PFSK-1 (cell line): ENCODE data around the gene TTI1.

Experiments
- FOXP2 ChIP-seq: optimal IDR thresholded peaks from 2 replicates; pipeline ENCODE3; 2011; ENCODE audit warnings: borderline replicate concordance, control low read depth, inconsistent platforms; ENCODE audit not compliant: insufficient read depth; ENCODE audit errors: extremely low read length, extremely low read depth
- POLR2AphosphoS5 ChIP-seq: IDR thresholded peaks from 2 replicates; pipeline ENCODE4 v1.6.1; 2012; ENCODE audit warnings: low read depth, mild to moderate bottlenecking, control low read depth, low read length, moderate library complexity
- SIN3A ChIP-seq: IDR thresholded peaks from 2 replicates; pipeline ENCODE4 v1.6.1; 2012; ENCODE audit warnings: mild to moderate bottlenecking, low read length, moderate library complexity, borderline replicate concordance; ENCODE audit not compliant: insufficient read depth
- TAF1 ChIP-seq: IDR thresholded peaks from 2 replicates; pipeline ENCODE4 v1.6.1; 2012; ENCODE audit warnings: low read length, control low read depth, borderline replicate concordance; ENCODE audit not compliant: insufficient read depth
- TF ChIP-seq, protein P1 (sequence below), 2 experiments: IDR thresholded peaks; 2 replicates each; pipeline versions ENCODE4 v1.6.1 to v1.8.0; 2011 to 2012; ENCODE audit warnings: low read depth in 2 of 2, low read length in 2 of 2, control low read depth in 1 of 2, inconsistent platforms in 1 of 2, mild to moderate bottlenecking in 1 of 2, moderate library complexity in 1 of 2; ENCODE audit not compliant: insufficient read depth in 1 of 2

Gene TTI1

DNA sequence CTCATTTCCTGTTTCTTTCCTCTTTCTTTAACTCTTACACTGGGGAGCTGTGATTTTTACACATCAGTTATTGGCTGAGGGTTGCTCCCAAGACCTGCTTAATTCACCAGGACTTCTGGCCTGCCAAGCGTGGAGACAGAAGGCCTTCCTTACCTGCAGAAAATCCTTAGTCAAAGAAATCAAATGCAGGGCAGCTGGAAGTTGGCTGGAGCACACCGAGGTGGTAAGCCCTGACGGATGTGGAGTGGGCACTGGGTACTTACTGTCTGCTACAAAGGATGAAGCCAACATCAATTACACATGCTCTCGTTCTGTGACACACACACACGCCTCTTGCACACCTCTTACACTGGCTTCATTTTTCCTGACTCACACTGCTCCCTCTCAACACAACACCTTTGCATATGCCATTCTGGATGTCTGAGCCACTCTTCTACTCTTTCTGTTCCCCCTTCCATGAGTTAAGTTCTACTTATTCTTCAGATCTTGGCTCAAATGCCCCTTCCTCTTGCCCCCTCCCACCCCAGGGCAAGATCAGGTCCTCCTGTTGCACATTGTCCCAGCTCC, 61.6 kb downstream of the TTI1 start:
- TF ChIP-seq FOXP2 = no peak
- TF ChIP-seq, protein P1, sequence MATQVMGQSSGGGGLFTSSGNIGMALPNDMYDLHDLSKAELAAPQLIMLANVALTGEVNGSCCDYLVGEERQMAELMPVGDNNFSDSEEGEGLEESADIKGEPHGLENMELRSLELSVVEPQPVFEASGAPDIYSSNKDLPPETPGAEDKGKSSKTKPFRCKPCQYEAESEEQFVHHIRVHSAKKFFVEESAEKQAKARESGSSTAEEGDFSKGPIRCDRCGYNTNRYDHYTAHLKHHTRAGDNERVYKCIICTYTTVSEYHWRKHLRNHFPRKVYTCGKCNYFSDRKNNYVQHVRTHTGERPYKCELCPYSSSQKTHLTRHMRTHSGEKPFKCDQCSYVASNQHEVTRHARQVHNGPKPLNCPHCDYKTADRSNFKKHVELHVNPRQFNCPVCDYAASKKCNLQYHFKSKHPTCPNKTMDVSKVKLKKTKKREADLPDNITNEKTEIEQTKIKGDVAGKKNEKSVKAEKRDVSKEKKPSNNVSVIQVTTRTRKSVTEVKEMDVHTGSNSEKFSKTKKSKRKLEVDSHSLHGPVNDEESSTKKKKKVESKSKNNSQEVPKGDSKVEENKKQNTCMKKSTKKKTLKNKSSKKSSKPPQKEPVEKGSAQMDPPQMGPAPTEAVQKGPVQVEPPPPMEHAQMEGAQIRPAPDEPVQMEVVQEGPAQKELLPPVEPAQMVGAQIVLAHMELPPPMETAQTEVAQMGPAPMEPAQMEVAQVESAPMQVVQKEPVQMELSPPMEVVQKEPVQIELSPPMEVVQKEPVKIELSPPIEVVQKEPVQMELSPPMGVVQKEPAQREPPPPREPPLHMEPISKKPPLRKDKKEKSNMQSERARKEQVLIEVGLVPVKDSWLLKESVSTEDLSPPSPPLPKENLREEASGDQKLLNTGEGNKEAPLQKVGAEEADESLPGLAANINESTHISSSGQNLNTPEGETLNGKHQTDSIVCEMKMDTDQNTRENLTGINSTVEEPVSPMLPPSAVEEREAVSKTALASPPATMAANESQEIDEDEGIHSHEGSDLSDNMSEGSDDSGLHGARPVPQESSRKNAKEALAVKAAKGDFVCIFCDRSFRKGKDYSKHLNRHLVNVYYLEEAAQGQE (IDR thresholded peaks at IDR 0.05; ENCODE audit: insufficient read depth in 1 of 2, low read depth in 2 of 2, low read length in 2 of 2) = no peak
- TF ChIP-seq SIN3A = no peak
- no peak for TF ChIP-seq POLR2AphosphoS5
- TF ChIP-seq TAF1 = no peak

DNA sequence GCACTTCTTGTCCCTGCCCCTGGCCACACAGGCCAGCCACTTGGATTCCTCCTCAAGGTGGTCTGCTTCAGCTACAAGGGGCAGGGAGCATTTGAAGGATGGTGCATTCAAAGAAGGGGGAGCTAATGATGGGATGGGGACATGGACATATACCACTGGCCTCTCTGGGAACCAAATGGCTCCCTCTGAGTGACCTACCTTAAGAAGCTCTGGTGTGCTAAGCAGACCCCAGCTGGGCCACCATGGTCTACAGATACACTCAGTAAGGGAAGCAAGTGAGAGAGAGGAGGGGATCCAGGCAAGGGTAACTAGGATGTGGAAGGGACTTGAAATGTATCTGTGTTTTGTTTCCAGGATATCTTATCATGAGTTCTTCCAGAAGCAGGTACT, 62.4 kb downstream of the TTI1 start:
- TF ChIP-seq, protein P1 (IDR thresholded peaks at IDR 0.05; ENCODE audit: insufficient read depth in 1 of 2, low read depth in 2 of 2, low read length in 2 of 2) = no peak
- TF ChIP-seq POLR2AphosphoS5 (no peak), TAF1 (no peak), SIN3A (no peak), FOXP2 (no peak)

DNA sequence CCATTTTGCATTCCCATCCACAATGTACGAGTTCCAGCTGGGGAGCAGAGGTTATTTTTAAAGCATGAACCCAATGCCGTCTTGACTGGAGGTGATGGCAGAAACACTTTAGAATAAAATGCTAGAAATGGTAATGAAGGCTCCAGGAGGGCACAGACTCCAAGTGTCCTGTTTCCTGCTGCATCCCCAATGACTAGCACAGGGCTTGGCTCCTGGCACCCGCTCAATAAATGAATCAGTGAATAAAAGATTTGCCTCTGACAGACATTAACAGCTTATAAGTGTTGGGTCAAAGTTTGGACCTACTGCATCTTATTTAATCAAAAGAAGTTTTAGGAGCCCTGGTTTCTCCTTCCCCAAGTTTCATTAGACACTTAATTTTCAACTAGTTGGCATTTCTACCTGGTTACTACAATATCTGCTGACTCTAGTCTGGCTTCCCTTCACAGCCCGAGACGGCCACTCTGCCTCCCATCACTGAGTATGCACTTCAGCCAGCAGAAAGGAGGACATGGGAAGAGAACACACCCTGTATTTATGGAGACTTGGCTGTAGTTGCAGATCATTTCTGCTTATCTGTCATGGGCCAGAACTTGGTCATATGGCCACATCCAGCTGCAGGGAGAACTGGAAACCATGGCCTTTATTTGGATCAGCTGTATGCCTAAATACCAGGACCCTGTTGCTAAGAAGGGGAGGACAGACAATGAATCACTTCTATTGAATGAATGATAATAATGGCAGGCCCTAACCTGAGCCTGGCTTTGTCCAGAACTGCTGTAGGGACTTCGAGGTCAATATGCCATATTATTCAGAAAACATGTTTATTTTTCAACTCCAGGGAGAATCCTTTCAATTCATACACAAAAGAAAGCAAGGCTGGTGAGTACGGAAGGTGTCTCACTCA, 63.1 kb downstream of the TTI1 start:
- TF ChIP-seq, protein P1 (IDR thresholded peaks at IDR 0.05; ENCODE audit: insufficient read depth in 1 of 2, low read depth in 2 of 2, low read length in 2 of 2) = no peak
- TF ChIP-seq POLR2AphosphoS5 = no peak
- TF ChIP-seq TAF1 = no peak
- no peak for TF ChIP-seq FOXP2
- no peak for TF ChIP-seq SIN3A

DNA sequence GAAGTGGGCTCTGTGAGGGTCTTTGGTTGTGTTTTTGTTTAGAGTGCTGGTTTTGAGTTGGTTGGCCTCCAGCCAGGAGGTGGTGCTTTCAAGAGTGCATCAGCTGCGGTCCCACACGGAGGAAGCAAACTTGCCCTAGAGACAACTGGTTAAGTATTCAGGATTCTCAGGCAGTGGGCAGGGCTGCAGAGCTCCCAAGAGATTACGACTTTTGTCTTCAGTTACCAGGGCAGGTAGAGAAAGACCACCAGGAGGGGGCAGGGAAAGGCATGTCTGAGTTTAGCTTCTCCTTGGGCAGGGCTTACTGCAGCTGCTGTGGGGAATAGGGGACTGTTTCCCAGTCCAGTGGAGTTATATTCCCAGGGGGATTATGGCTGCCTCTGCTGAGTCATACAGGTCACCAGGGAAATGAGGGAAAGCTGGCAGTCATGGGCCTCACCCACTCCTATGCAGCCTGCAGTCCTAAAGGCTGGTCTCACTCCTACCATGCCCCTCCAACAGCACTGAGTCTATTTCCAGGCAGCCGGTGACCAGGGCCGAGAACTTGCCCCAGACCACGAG, 64.3 kb downstream of the TTI1 start:
- TF ChIP-seq SIN3A (no peak), TAF1 (no peak), POLR2AphosphoS5 (no peak), FOXP2 (no peak)
- TF ChIP-seq, protein P1 (IDR thresholded peaks at IDR 0.05; ENCODE audit: insufficient read depth in 1 of 2, low read depth in 2 of 2, low read length in 2 of 2) = no peak
